ENCODE data around the gene DPH6. TPM values are rescaled to one million over a fixed set of nuclear protein-coding genes. Genes with fewer than 3 reads are reported as not detected.
"Not testable (repeated sequence)": the region's sequence is repeated elsewhere in the genome, so short reads cannot be mapped to it uniquely, and the experiment has no call there.

The DPH6 gene
- 5.3 and 8.0 TPM in 2 replicates for total RNA-seq (2022)
- percentile 52 among the genes with signal in this experiment for Bru-seq, nascent RNA
- percentile 31 among the genes with signal in this experiment for BruChase-seq, experiment 1, labeled RNA remaining after a 6-hour chase
- percentile 34 among the genes with signal in this experiment for BruChase-seq, experiment 2, labeled RNA remaining after a 2-hour chase
- long read RNA-seq, partial matches to known transcripts, result 0 of 6 reads
- long read RNA-seq, other reads (novel, unspliced or antisense), result 3 of 6 reads

GRCh38 chr15:35545824-35546510 is at the start of gene DPH6:
TSS of gene DPH6 (minus strand) at chr15:35546165. CDS start at chr15:35546141, 24 bp downstream.
- H3K4me3 Mint-ChIP-seq (ENCODE audit: low read depth, unreplicated experiment), result peak within 1 kb of the TSS; percentile 92
- DNase-seq, result peak; percentile 43

GRCh38 chr15:35595656-35596055 is 49.7 kb upstream of the DPH6 start:
- no peaks in the 10 kb centered on the region for H3K27me3 Mint-ChIP-seq (ENCODE audit: unreplicated experiment)
- intact Hi-C loops (cut with micrococcal nuclease; ENCODE audit: unreplicated experiment), result no loop called here
- TF ChIP-seq CTCF (IDR thresholded peaks at IDR 0.05; ENCODE audit: unreplicated experiment), result no peak
- no peaks in the 10 kb centered on the region for H3K9me3 Mint-ChIP-seq (ENCODE audit: low read depth, unreplicated experiment)
- no peak overlapping the region for H3K4me3 Mint-ChIP-seq (ENCODE audit: low read depth, unreplicated experiment)
- no peaks in the 10 kb centered on the region for H3K4me1 Mint-ChIP-seq (ENCODE audit: low read depth, unreplicated experiment)
- no TSS peak for BruUV-seq (replicated peaks)
- no peak overlapping the region for H3K27ac Mint-ChIP-seq (ENCODE audit: unreplicated experiment)
- no peak for DNase-seq
- CTCF ChIA-PET, result no interaction called here
- no peaks in the 10 kb centered on the region for H3K36me3 Mint-ChIP-seq (ENCODE audit: insufficient read depth, unreplicated experiment)

More at GRCh38 chr15:35545824-35546510, at the start of gene DPH6:
- no peak for TF ChIP-seq CTCF (IDR thresholded peaks at IDR 0.05; ENCODE audit: unreplicated experiment)
- no TSS peak for BruUV-seq (replicated peaks)
- CTCF ChIA-PET, result interaction anchor here (0.6 kb wide), 1 partner anchor 107 kb away, joined by 5 read pairs; no protein-coding TSS in a partner anchor
- intact Hi-C loops (cut with micrococcal nuclease; ENCODE audit: unreplicated experiment), result no loop called here
- no peaks in the 10 kb centered on the region for H3K9me3 Mint-ChIP-seq (ENCODE audit: low read depth, unreplicated experiment)
- H3K27ac Mint-ChIP-seq (ENCODE audit: unreplicated experiment), result peak within 1 kb of the TSS; percentile 99
- no peaks in the 10 kb centered on the region for H3K27me3 Mint-ChIP-seq (ENCODE audit: unreplicated experiment)
- H3K4me1 Mint-ChIP-seq (ENCODE audit: low read depth, unreplicated experiment), result peaks cover 13% of the 10 kb centered on the region
- H3K36me3 Mint-ChIP-seq (ENCODE audit: insufficient read depth, unreplicated experiment), result peaks cover 20% of the 10 kb centered on the region

GRCh38 chr15:35591987-35592386 is 46.0 kb upstream of the DPH6 start:
- H3K4me1 Mint-ChIP-seq (ENCODE audit: low read depth, unreplicated experiment); H3K4me3 Mint-ChIP-seq (ENCODE audit: low read depth, unreplicated experiment); H3K9me3 Mint-ChIP-seq (ENCODE audit: low read depth, unreplicated experiment); intact Hi-C loops (cut with micrococcal nuclease; ENCODE audit: unreplicated experiment); H3K36me3 Mint-ChIP-seq (ENCODE audit: insufficient read depth, unreplicated experiment); BruUV-seq (replicated peaks); H3K27me3 Mint-ChIP-seq (ENCODE audit: unreplicated experiment); H3K27ac Mint-ChIP-seq (ENCODE audit: unreplicated experiment); CTCF ChIA-PET; DNase-seq: not testable (repeated sequence)

- DNase-seq, result no peak
- Mint-ChIP-seq H3K4me1 (ENCODE audit: low read depth, unreplicated experiment) (no peaks in the 10 kb centered on the region), H3K4me3 (ENCODE audit: low read depth, unreplicated experiment) (no peak overlapping the region), H3K9me3 (ENCODE audit: low read depth, unreplicated experiment) (no peaks in the 10 kb centered on the region), H3K36me3 (ENCODE audit: insufficient read depth, unreplicated experiment) (peaks cover 5% of the 10 kb centered on the region), H3K27ac (ENCODE audit: unreplicated experiment) (no peak overlapping the region), H3K27me3 (ENCODE audit: unreplicated experiment) (no peaks in the 10 kb centered on the region)
- TF ChIP-seq CTCF (IDR thresholded peaks at IDR 0.05; ENCODE audit: unreplicated experiment), result no peak
- no TSS peak for BruUV-seq (replicated peaks)
- CTCF ChIA-PET, result no interaction called here
- intact Hi-C loops (cut with micrococcal nuclease; ENCODE audit: unreplicated experiment), result no loop called here
Observed at GRCh38 chr15:35583863-35584528, 38.0 kb upstream of the DPH6 start.
